ENCODE data around the gene GAB2.
A peak's percentile ranks its signal among the peaks of the same experiment; 100 is the strongest.
"Not testable (repeated sequence)": the region's sequence is repeated elsewhere in the genome, so short reads cannot be mapped to it uniquely, and the experiment has no call there.

GAB2 gene

DNA sequence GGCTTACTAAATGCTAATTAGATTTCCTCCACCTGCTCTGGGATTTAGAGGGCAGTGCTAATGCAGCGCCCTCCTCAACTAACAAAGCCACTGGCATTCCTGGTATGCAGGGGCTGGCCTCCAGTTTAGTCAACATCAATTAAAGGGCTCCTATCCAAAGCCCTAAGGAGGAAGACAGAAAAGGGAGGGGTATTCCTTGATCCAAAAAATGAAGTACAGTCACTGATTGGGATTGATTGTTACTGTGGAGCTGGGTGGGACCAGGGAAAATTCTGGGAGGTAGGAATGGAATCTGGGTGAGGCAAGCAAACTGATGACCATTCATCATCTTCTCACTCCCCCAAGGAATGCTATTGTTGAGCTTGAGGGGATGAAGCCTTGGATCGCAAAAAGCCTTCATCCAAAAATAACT lies 52.2 kb downstream of the GAB2 start:
- no peak for DNase-seq (ENCODE audit: low read depth, low spot score)

DNA sequence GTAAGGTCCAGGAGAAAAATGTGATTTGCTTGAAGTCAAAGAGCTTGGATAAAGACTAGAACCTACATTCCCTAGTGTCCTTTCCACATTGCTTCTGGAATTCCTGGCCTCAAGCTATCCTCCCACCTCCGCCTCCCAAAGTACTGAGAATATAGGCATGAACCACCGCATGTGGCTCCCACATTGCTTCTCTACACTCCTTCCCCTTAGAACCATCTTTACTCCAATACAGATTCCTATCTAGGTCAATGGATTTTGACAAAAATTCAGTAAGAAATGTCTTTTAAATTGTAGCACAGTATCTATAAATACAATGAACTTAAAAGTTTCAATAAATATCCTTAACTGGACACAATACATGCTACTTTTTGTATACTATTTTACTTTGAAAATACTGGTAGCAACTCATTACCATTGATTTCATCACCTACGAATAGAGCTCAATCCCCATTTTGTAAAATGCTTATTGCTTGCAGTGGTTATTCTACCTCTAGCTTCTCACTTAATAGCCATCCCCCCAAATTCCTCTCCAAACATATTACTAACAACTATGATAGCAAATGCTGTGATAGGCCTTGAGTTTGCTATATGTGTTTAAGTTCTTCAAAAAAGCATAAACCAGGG lies 53.4 kb downstream of the GAB2 start:
- DNase-seq (ENCODE audit: low read depth, low spot score): no peak

- DNase-seq (ENCODE audit: low read depth, low spot score): no peak
These were observed 54.5 kb downstream of the GAB2 start for GRCh38 chr11:78363024-78363619.

DNA sequence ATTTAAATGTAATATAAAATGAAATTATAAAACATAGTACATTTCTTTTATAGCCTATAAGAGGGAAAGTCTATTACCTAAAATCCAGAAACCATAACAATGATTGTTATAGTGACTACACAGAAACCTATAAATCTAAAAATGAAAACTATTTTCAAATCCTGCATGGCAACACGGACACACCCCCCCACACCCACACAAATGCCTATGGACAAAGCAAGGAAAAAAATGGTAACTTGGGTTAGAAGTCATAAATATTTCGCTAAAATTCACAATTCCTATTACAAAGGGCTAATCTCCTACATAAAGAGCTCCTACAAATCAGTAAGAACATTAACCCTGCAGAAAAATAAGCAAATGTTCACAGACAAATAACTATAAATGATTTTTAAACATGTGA lies 56.4 kb downstream of the GAB2 start:
- no peak for DNase-seq (ENCODE audit: low read depth, low spot score)

DNA sequence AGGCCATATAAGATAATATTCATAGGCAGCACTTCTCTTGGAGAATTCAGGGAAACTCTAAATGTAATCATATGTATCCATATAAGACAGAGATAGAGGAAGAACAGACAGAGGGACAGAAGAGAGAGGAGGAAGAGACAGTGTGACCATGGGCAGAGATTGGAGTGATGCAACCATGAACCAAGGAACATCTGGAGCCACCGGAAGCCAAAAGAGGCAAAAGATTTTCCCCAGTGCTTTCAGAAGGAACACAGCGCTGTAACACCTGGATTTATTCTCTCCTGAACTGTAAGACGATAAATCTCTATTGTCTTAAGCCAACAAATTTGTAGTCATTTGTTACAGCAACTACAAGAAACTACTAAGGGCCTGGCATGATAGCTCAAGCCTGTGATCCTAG lies 57.7 kb downstream of the GAB2 start:
- DNase-seq (ENCODE audit: low read depth, low spot score): no peak

GRCh38 chr11:78357924-78358323 lies 59.7 kb downstream of the GAB2 start:
- DNase-seq (ENCODE audit: low read depth, low spot score): not testable (repeated sequence)

- not testable (repeated sequence) for DNase-seq (ENCODE audit: low read depth, low spot score)
These were observed 60.2 kb downstream of the GAB2 start for GRCh38 chr11:78357425-78357824.

DNA sequence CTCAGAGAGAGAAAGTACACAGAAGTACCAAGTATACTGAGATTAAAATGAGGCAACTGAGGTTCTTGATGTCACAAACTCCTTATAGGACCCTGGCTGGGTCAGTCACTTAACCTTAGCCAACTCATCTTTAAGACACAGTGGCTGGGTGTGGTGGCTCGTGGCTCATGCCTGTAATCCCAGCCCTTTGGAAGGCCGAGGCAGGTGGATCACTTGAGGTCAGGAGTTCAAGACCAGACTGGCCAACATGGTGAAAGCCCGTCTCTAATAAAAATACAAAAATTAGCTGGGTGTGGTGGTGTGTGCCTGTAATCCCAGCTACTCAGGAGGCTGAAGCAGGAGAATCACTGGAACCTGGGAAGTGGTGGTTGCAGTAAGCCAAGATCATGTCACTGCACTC lies 61.9 kb downstream of the GAB2 start:
- DNase-seq (ENCODE audit: low read depth, low spot score): not testable (repeated sequence)

GRCh38 chr11:78355309-78355705 lies 62.3 kb downstream of the GAB2 start:
- no peak for DNase-seq (ENCODE audit: low read depth, low spot score)

- no peak for DNase-seq (ENCODE audit: low read depth, low spot score)
These were observed 63.0 kb downstream of the GAB2 start for GRCh38 chr11:78354408-78355308.

DNA sequence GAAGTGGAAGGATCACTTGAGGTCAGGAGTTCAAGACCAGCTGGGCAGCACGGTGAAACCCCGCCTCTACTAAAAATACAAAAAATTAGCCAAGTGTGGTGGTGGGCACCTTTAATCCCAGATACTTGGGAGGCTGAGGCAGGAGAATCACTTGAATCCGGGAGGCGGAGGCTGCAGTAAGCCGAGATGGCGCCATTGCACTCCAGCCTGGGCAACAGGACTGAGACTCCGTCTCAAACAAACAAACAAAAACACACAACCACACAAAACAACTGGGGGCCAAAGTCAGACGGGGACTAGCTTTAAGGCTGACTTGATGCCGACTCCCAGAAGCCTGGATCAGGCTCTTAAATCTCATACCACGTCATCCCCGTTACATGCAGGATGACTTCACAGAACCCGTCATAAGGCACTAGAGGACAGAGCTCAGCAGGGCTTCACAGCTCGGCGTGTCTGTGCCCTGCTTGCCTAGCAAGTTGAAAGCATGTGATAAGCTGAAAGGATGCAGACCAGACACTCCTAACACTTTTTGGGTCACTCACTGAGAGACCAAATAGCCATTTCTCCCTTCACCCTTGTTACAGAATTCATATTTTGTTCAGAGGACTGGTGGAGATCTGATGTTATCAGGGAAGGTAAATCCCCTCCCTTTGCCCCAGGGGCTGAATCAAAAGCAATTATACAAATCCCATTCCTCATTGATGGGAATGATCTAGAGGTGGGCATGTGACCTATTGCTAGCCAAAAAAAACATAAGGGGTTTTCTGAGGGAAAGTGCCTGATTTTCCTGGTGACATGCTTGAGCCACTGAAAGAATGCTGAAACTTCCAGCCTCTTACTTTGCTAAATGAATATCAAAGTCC lies 65.4 kb downstream of the GAB2 start:
- DNase-seq (ENCODE audit: low read depth, low spot score): no peak

DNA sequence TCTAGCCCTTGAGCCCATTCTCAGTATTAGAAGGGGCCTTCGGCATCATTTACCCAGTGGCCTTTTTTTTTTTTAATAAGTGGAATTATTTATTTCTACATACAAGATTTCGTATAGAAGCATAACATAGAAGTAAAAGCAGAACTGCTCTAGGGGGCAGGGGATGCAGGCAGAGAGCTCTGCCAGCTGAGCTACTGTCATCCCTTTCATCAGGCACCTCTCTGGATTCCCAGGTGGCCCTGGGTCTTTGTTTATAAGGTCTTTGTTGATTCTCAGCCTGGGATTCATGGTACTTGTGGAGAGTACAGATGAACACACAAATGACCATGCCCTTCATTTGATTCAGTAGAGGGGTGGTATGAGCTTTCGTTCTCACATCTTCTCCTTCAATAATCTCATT lies 66.4 kb downstream of the GAB2 start:
- DNase-seq (ENCODE audit: low read depth, low spot score): no peak

DNA sequence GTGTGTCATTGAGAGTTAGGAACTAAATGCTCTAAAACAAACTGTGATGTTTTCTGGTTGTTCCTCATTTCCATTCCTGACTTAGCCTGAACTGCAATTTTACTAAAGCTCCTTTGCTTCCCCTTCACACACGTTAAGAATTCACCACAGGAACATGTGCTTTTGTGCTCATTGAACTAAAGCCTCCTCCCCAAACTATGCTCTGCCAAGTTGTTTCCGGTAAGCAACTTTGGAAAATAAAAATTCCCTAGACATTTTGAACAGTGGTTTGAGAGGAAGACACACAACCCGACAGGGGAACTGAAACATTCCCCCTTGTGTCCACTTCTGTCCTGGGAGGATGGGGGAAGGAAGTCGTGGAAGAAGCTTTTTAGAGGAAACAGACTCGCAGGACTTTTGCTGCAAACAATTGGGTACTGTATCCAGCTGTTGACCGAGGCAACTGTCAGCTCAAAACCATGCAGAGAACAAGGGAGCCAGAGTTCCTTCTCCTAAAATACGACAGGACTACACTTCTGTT lies 66.9 kb downstream of the GAB2 start:
- no peak for DNase-seq (ENCODE audit: low read depth, low spot score)

DNA sequence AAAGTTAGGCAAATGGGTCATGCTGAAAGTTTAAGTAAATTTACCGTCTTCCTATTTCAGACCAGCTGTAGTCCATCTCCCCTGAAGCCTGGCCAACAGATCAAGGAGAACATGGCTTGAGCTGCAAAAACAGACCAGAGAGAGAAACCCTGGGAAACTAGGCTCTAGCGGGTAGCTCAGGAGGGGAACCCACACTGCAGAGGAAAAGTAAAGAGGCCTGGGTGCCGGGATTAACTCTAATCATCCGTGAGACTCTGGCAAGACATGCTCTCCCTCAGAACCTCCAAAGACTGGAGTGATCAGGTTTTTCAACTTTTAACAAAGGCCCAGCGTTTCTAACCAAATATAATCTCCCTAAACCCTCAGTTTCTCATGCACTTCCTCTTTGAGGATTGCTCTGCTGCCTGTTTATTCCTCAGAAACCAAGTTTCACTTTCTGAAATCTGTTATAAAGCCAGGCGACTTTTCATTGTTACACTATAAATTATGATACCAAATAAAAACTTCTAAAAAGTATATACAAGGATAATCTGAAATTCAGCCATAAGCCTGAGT lies 67.5 kb downstream of the GAB2 start:
- DNase-seq (ENCODE audit: low read depth, low spot score): peak; percentile 47

- no peak for DNase-seq (ENCODE audit: low read depth, low spot score)
These were observed 68.0 kb downstream of the GAB2 start for GRCh38 chr11:78349624-78350023.

DNA sequence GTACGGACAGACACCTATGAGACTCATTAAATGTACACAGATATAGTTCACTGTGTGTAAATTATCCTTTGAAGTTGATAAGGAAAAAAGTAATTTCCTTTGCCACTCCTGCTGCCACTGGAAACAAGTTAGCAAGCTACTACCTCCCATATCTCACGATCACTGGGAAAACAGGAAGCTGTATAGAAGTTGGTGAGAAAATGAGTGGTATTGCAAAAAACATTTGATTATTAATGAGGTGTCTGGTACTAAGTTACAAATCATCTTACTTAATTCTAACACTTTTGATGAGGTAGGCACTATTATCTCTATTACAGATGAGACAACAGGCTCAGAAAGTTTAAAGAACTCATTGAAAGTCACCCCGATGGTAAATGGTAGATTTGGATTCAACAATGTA lies 68.5 kb downstream of the GAB2 start:
- DNase-seq (ENCODE audit: low read depth, low spot score): no peak

DNA sequence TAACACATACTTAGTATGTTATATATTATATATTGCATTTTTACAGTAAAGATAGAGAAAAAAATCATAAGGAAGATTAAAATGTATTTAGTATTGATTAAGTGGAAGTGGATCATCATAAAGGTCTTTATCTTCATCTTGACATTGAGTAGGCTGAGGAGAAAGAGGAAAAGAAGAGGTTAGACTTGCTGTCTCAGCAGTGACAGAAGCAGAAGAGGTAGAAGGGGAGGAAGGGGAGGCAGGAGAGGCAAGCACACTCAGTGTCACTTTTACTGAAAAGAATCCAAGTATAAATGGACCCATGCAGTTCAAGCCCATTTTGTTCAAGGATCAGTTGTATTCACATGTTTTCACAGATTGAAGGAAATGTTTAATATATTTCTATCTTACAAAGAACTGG lies 69.7 kb downstream of the GAB2 start:
- DNase-seq (ENCODE audit: low read depth, low spot score): no peak

GRCh38 chr11:78346799-78347198 lies 70.8 kb downstream of the GAB2 start:
- no peak for DNase-seq (ENCODE audit: low read depth, low spot score)

- no peak for DNase-seq (ENCODE audit: low read depth, low spot score)
These were observed 72.2 kb downstream of the GAB2 start for GRCh38 chr11:78345450-78345849.

DNA sequence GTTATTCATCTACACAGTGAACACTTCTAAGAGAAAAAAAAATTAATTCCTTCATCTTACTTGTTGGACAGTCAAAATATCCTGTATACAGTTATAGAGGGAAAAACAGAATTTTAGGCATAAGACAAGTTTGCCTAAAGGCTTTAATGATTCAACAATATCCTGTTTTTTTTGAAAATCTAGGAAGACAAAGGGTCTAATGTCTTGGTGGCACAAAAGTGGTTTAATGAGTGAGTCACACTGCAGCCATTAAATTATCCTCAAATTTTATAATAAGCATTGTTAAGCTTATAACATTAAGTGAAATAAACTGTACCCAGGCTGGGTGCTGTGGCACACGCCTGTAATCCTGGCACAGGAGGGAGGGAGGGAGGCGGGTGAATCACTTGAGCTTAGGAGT lies 72.9 kb downstream of the GAB2 start:
- DNase-seq (ENCODE audit: low read depth, low spot score): no peak

DNA sequence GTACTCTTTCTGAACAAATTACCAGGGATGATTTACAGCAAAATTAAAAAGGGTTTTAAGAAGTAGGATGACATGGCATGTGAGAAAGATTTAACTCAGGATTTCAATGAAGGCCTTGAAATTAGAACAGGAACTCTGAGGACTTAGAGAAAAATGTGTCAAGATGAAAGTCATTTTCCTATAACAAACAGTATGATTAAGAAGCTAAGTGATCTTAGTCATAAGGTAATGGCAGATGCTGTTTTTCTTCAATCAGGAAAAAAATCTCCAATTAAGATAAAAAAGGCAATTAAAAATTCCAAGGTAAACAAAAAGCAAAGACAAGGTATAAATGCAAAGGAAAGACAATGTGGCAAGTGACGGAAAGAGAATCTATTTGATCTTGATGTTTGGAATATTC lies 73.5 kb downstream of the GAB2 start:
- DNase-seq (ENCODE audit: low read depth, low spot score): no peak

All from brain pericyte (primary cell).